GM18951 (cell line): ENCODE results near the gene MZT2A.
"Not testable (repeated sequence)": the region's sequence is repeated elsewhere in the genome, so short reads cannot be mapped to it uniquely, and the experiment has no call there.

Experiments
- POLR2A ChIP-seq: IDR thresholded peaks from 4 replicates; pipeline ENCODE4 v1.6.1; 2011; ENCODE audit warnings: mild to moderate bottlenecking; ENCODE audit not compliant: insufficient read length, insufficient read depth; ENCODE audit errors: extremely low read depth
- in situ Hi-C: fragments of 300-500 bp; cut with MboI; formaldehyde crosslinking; loops from one replicate; pipeline ENCODE4 v1.12.0; 2022; ENCODE audit warnings: low sequenced_read_pairs, mixed read lengths, inconsistent platforms; ENCODE audit not compliant: unreplicated experiment

The MZT2A gene

DNA sequence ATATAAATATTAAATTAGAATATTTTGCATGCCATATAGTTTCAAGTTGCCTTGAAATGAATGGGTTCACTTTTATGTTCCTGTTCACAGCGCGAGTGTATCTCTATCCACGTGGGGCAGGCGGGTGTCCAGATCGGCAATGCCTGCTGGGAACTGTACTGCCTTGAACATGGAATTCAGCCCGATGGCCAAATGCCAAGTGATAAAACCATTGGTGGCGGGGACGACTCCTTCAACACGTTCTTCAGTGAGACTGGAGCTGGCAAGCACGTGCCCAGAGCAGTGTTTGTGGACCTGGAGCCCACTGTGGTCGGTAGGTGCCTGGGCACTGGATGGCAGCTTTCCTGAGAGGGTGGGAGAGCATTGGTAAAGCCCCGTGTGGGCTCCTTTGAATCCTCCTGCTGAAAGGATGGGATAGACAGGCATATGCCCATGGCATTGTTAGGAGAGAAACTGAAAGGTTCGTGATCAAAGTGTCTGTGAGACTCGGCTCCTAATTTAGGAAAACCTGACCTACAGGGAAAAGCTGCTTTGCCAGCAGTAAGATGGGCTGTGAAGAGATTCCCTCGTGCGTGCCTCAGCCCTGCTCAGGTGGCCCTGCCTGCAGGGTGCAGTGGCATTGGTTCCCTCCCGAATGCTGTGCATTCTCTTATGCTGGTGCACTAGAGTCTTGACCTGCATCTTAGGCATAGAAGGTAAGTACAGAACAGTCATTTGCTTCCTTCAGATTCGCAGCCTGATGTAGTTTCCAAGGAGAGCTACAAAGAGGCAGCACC is 13.9 kb downstream of the MZT2A start:
- in situ Hi-C loops: not testable (repeated sequence)

DNA sequence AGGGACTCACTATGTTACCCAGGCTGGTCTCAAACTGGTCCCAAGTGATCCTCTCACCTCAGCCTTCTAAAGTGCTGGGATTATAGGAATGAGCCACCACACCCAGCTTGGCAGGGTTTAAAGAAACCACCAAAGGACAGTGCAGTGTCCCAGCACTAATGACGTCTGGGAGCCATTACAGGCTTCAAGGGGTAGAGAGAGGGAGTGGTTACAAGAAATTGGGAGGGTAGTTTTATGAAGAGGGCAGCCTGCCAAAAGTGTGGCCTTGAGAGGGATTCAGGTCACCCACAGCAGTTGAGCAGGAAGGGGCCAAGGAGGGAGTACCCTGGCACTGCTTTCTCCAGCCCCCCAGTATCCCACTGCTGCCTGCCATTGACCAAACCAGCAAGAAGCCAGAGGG is 15.0 kb downstream of the MZT2A start:
- in situ Hi-C loops: not testable (repeated sequence)

DNA sequence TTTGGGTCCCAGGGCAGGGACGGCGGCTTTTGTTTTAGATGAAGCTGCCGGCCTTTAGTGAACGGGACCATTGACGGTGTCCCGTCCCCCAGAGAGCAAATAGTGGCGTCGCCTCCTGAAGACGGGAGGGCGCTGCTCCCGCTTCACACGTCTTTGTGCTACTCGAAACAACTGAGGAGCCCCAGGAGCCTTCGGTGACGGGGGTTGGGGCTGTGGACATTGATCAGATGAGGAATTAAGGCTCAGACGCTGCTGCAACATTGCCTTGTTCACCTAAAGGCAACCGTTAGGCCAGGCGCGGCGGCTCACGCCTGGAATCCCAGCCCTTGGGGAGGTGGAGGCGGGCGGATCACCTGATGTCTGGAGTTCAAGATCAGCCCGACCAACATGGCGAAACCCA is 15.8 kb downstream of the MZT2A start:
- in situ Hi-C loops: not testable (repeated sequence)

DNA sequence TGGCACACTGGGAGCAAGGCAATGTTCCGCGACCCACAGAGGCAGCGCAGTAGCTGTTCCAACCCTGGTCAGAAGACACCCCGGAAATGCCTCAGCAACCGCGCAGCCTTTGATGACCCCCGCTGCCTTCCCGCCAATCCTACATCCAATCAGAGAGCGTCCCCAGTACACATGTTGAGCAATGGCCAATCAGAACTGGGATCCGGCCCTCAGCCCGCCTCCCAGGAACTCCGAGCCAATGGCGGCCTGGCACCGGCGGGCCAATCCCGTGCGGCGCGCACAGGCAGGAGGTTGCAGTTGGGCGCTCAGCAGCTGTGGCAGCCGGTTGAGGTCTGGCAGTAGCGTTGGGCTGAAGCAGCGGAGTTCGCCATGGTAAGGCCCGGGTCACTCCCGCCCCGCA is 16.4 kb downstream of the MZT2A start, which contains the start of gene TUBA3D:
TSS of gene TUBA3D (plus strand) at position 289 of the 400 bp plus-strand sequence. CDS start at position 370, 81 bp downstream.
- TF ChIP-seq POLR2A: no peak
- in situ Hi-C loops: no loop called here

DNA sequence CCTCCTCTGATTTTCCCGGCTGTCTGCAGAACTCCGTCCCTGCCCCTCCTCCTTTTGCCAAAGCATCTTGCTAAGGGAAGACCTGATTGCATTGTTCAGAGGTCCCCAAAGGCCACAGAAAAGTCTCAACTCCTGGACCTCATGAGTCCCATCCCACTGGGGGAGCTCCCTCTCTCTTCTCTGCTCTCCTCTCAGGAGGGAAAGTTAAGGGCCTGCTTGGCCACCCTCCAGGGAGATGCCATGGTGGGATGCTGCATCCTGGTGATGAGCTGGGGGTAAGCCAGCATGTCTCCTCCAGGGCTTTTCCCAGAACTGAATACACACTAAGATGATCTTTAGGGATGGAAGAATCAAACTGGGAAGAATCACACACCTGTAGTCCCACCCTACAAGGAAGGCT is 18.9 kb downstream of the MZT2A start:
- in situ Hi-C loops: not testable (repeated sequence)

DNA sequence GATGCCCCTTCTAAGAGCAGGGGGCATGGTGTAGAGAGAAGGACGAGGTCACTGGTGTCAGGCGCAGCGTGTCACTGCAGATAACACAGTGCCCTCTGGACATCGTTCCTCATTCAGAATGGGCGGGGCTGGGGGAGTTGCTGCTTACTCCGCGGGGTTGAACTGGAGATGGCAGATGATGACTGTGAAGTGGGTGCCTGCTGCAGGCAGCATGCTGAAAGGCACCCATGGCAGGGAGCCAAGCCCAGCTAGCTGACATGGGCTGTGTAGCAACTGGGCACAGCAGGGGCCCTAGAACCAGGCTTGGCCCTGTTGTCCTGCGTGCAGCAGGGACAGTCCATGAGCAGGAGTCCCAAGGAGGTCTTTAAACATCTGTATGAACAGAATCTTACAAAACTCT is 20.6 kb downstream of the MZT2A start:
- in situ Hi-C loops: not testable (repeated sequence)

DNA sequence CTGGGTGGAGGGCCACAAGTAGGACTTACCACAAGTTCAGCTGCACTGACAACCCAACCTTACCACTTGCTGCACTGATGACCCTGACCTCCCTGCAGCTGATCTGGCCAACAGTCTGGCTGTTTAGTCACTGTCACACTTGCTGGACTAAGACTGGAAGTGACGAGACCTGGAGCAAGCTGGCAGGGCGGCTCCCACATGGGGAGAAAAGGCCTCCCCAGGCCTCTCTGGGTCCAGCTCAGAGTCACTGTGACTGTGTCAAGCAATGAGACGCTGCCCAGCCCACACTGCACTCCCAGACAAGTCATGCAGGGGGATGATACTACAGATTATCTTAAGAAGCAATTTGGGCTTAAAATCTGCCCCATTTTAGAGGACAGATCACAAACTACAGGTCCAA is 21.3 kb downstream of the MZT2A start:
- in situ Hi-C loops: not testable (repeated sequence)

DNA sequence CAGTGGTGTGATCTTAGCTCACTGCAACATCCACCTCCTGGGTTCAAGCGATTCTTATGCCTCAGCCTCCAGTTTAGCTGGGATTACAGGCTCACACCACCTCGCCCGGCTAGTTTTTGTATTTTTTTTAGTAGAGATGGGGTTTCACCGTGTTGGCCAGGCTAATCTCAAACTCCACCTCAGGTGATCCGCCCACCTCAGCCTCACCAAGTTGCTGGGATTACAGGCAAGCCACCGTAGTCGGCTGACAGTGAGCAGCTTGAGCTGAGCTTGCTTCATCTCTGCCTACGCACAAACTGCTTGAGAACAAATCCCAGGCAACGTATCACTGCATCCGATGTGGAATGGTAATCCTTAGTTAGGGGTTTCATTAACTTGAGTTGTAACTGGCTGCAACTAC is 24.5 kb downstream of the MZT2A start:
- in situ Hi-C loops: not testable (repeated sequence)

DNA sequence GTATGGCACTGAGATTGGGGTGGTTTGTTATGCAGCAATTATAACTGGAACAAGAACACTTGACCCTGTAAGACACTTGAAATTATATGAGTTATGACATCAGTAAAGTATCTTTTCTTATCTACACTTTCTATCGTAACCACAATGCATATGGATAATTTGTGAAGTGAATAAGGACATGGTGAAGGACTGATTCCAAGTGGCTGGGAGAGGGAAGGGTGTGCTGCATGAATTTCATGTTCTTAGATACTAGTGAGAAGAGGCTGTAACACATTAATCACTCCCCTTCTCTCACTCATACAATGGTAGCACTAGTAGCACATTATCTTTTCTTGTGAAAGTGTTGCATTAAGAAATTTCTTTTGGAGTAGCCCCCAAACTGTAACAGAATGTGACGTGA is 37.3 kb downstream of the MZT2A start:
- in situ Hi-C loops: loop anchor here (10.0 kb wide), 1 partner anchor 1240 kb away; no protein-coding TSS in a partner anchor

DNA sequence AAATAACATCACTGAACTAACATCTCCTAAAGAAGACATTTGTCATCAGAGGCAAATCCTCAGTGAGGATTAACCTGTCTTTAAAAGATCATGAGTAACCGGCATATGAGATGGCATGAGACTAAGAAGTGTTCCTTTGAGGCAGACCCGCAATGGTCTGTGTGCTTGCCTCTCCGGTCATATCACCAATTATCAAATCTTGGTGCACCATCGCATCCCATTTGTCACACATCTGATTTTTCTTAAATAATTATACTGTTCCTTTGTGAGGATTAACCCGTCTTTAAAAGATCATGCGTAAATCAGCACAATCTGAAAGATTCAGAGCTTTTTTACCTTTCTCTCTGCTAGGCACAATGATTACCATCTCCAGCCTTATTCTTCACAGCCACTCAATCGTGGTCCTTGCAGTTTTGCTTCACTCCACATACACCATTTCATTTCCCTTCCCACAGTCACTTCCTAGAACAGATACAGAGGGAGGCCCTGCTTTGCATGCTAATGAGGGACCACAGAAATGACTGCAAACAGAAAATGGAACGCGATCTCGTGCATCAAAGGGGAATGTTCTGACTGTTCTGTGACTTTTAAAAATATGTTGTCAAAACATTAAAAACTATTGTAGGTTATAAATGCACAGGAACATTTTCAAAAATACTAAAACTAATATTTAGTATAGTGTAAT is 40.8 kb downstream of the MZT2A start:
- in situ Hi-C loops: loop anchor here (10.0 kb wide), 1 partner anchor 1237 kb away; no protein-coding TSS in a partner anchor

DNA sequence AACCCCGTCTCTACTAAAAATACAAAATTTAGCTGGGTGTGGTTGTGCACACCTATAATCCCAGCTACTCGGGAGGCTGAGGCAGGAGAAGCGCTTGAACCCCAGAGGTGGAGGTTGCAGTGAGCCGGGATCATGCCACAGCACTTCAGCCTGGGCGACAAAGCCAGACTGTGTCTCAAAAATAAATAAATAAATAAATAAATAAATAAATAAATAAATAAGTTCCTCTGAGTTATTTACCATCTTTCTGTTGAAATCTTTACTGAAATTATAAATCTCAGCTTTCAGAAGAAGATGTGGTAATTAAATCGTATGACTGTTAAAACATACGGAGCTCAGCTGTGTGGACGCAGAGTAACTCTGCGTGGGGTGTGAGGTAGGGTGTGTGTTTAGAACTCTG is 44.2 kb downstream of the MZT2A start:
- in situ Hi-C loops: not testable (repeated sequence)

DNA sequence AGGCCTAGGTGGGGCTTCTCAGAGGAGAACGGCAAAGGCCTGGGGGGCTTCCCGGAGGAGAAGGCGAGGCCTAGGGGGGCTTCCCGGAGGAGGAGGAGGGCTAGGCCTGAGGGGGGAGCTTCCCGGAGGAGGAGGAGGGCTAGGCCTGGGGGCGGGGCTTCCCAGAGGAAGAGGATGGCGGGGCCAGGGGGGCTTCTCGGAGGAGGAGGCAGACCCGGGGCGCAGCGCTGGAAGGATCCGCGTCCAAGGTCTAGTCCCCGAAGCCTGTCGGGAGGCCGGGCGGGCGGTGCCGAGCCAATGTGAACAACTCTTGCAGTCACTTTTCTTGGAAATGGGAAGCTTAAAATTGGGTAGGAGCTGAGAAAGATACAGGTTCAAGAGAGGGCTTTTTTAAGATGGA is 46.3 kb downstream of the MZT2A start:
- in situ Hi-C loops: no loop called here
- TF ChIP-seq POLR2A: no peak

DNA sequence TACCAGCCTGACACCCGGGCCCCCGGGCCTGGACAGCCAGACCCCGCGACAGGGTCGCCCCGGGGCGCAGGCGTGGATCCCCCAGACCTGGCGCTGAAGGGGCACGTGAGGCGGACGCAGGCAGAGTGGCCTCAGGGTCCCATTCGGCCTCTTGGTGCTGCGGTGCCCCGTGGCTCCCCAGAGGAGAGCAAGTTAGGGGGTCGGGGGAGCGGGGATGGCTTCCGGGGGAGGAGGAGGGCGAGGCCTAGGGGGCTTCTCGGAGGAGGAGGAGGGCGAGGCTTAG is 46.7 kb downstream of the MZT2A start:
- in situ Hi-C loops: not testable (repeated sequence)

DNA sequence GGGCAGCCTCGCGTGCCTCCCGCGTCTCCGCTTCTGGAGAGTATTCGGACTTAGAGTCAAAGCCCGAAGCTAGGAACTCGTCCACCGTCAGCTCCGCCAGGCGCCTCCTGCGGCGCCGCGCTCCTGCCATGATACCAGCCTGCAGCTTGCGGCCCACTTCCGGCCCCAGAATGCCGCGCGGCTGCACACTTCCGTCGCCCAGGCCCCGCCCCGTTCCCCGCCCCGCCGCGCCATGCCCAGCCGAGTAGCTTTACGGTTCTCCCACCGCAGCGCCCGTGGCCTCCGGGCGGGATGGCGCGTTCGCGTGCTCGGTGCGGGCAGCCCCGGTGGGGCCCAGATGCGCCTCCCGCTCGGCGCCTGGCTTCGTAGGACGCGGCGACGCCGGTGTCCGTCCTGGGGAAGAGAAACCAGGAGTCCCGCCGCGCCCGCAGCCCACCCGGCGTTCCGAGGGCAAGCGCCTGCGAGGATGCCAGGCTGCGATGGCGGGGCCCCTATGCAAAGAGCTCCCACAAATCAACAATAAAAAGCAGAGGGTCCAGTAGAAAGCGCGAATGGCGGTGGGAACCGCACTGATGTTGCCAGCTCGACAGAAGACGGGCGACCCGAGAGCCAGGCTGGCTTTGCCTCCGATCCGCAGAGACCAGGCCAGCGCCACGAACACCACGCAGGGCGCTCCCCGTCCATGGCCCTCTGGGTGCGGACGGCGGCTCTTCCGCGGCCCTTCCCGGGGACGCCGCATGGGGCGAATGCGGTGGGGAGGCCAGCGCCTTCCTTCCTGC is 47.3 kb downstream of the MZT2A start:
- in situ Hi-C loops: loop anchor here (5.0 kb wide), 1 partner anchor 1213 kb away; no protein-coding TSS in a partner anchor

DNA sequence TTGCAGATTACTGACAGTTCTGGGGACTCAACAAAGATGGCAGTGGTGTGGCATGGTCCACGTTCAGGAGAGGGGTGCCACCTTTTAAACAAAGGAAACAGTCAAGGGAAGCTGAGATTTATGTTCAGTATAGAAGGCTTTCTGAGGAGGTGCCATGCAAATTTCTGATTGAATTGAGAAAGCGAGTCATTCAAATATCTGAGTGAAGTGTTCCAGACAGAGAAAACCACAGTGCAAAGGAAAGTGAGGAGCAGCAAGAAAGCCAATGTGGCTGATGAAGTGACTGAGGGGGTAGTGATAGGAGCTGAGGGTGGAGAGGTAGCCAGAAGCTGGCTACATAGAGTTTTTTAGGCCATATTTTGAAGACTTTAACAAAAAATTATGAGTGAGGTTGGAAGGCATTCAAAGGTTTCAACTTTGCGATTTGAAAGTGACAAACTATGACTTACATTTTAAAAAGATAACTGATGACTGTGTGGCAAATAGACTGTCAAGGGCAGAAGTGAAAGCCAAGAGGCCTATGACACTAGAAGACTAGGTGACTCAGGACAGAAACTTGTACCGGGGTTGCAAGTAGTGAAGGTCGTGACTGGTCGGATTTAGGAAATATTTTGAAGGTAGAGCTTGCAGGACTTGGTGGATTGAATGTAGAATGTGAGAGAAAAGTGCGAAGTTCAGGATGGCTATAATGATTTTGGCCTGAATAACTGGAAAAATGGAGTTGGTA is 51.3 kb downstream of the MZT2A start:
- in situ Hi-C loops: loop anchor here (5.0 kb wide), 1 partner anchor 1209 kb away; no protein-coding TSS in a partner anchor
